ENCODE measurements around the gene CUBN. TPM values are rescaled to one million over a fixed set of nuclear protein-coding genes. Genes with fewer than 3 reads are reported as not detected.
A peak's percentile ranks its signal among the peaks of the same experiment; 100 is the strongest.

CUBN gene
- total RNA-seq, 1 experiment from 2014 or later, result 0.07 TPM

- TF ChIP-seq CTCF (conservative IDR thresholded peaks at IDR 0.05) (no peak), EZH2 (IDR thresholded peaks at IDR 0.05; ENCODE audit: low read depth) (no peak)
- DNase-seq, result no peak
- Histone ChIP-seq H3K4me1 (replicated peaks; ENCODE audit: insufficient read depth) (no peaks in the 10 kb centered on the region), H3K9me3 (ENCODE audit: insufficient read depth, low read depth) (no peaks in the 10 kb centered on the region), H3K4me3 (no peak overlapping the region), H3K27me3 (ENCODE audit: insufficient read depth, low read depth) (no peaks in the 10 kb centered on the region), H3F3A (ENCODE audit: insufficient read depth, low read depth) (no peaks in the 10 kb centered on the region), H2AFZ (no peak overlapping the region), H3K9me2 (ENCODE audit: insufficient read depth) (no peaks in the 10 kb centered on the region), H4K20me1 (ENCODE audit: insufficient read depth) (no peaks in the 10 kb centered on the region), H3K4me2 (no peak overlapping the region), H3K27ac (no peak overlapping the region), H3K36me3 (ENCODE audit: low read depth) (no peaks in the 10 kb centered on the region), H3K79me2 (ENCODE audit: low read depth) (no peaks in the 10 kb centered on the region)
- ChIA-PET CTCF (no interaction called here), POLR2A (ENCODE audit: unreplicated experiment) (interaction anchor here (0.6 kb wide), 1 partner anchor 472 kb away, joined by 11 read pairs; no protein-coding TSS in a partner anchor)
- no TSS peak for BruUV-seq (replicated peaks)
- intact Hi-C loops (cut with micrococcal nuclease; ENCODE audit: unreplicated experiment), result no loop called here
These were observed 95.9 kb downstream of the CUBN start for GRCh38 chr10:17033529-17034260.

GRCh38 chr10:17031637-17032635, 97.7 kb downstream of the CUBN start:
- no peak overlapping the region for H3K27ac ChIP-seq
- no peak overlapping the region for H3K4me3 ChIP-seq
- no peak overlapping the region for H2AFZ ChIP-seq
- no TSS peak for BruUV-seq (replicated peaks)
- H3F3A ChIP-seq (ENCODE audit: insufficient read depth, low read depth), result no peaks in the 10 kb centered on the region
- intact Hi-C loops (cut with micrococcal nuclease; ENCODE audit: unreplicated experiment), result no loop called here
- no peak overlapping the region for H3K4me2 ChIP-seq
- no peaks in the 10 kb centered on the region for H3K27me3 ChIP-seq (ENCODE audit: insufficient read depth, low read depth)
- no peaks in the 10 kb centered on the region for H4K20me1 ChIP-seq (ENCODE audit: insufficient read depth)
- no peaks in the 10 kb centered on the region for H3K79me2 ChIP-seq (ENCODE audit: low read depth)
- no peaks in the 10 kb centered on the region for H3K9me3 ChIP-seq (ENCODE audit: insufficient read depth, low read depth)
- TF ChIP-seq EZH2 (IDR thresholded peaks at IDR 0.05; ENCODE audit: low read depth), result no peak
- no peak for TF ChIP-seq CTCF (conservative IDR thresholded peaks at IDR 0.05)
- ChIA-PET CTCF (no interaction called here), POLR2A (ENCODE audit: unreplicated experiment) (no interaction called here)
- no peaks in the 10 kb centered on the region for H3K9me2 ChIP-seq (ENCODE audit: insufficient read depth)
- no peak for DNase-seq
- no peaks in the 10 kb centered on the region for H3K4me1 ChIP-seq (replicated peaks; ENCODE audit: insufficient read depth)
- no peaks in the 10 kb centered on the region for H3K36me3 ChIP-seq (ENCODE audit: low read depth)

GRCh38 chr10:17029581-17030271, 99.9 kb downstream of the CUBN start:
- no peak overlapping the region for H3K27ac ChIP-seq
- CTCF ChIA-PET, result no interaction called here

More at GRCh38 chr10:17029581-17030271, 99.9 kb downstream of the CUBN start:
- Histone ChIP-seq H3K4me2 (no peak overlapping the region), H3K79me2 (ENCODE audit: low read depth) (no peaks in the 10 kb centered on the region), H3K9me3 (ENCODE audit: insufficient read depth, low read depth) (no peaks in the 10 kb centered on the region), H2AFZ (no peak overlapping the region), H3K27me3 (ENCODE audit: insufficient read depth, low read depth) (no peaks in the 10 kb centered on the region), H3K4me1 (replicated peaks; ENCODE audit: insufficient read depth) (no peaks in the 10 kb centered on the region), H3K4me3 (no peak overlapping the region), H3K9me2 (ENCODE audit: insufficient read depth) (no peaks in the 10 kb centered on the region), H4K20me1 (ENCODE audit: insufficient read depth) (no peaks in the 10 kb centered on the region), H3K36me3 (ENCODE audit: low read depth) (no peaks in the 10 kb centered on the region), H3F3A (ENCODE audit: insufficient read depth, low read depth) (no peaks in the 10 kb centered on the region)
- intact Hi-C loops (cut with micrococcal nuclease; ENCODE audit: unreplicated experiment), result loop anchor here (10.0 kb wide), 2 partner anchors 175 to 185 kb away; partner anchors contain the start of gene TRDMT1
- DNase-seq, result peak in 1 of 2 experiments; percentile 11
- POLR2A ChIA-PET (ENCODE audit: unreplicated experiment), result no interaction called here
- TF ChIP-seq EZH2 (IDR thresholded peaks at IDR 0.05; ENCODE audit: low read depth), result no peak
- no peak for TF ChIP-seq CTCF (conservative IDR thresholded peaks at IDR 0.05)
- no TSS peak for BruUV-seq (replicated peaks)
